Measurements from ENCODE around the gene SLA2. TPM values are rescaled to one million over a fixed set of nuclear protein-coding genes. Genes with fewer than 3 reads are reported as not detected.
"Not testable (repeated sequence)": the region's sequence is repeated elsewhere in the genome, so short reads cannot be mapped to it uniquely, and the experiment has no call there.

SLA2 gene
- total RNA-seq, 1 experiment from 2014 or later, result 0.13 TPM

- Histone ChIP-seq H3K36me3 (ENCODE audit: control insufficient read depth, insufficient read depth, low read length) (no peaks in the 10 kb centered on the region), H3K27ac (ENCODE audit: low read length) (no peak overlapping the region), H3K4me3 (ENCODE audit: low read depth in 2 of 2, low read length in 2 of 2) (no peak overlapping the region), H3K4me1 (ENCODE audit: control insufficient read depth, insufficient read depth, low read length) (no peaks in the 10 kb centered on the region), H3K27me3 (ENCODE audit: control insufficient read depth, insufficient read depth, low read length) (no peaks in the 10 kb centered on the region), H3K9me3 (ENCODE audit: control insufficient read depth, insufficient read depth, low read depth, low read length) (no peaks in the 10 kb centered on the region)
- ChIA-PET POLR2A (no interaction called here), CTCF (no interaction called here)
- TF ChIP-seq REST (IDR thresholded peaks at IDR 0.05; ENCODE audit: insufficient read depth in 1 of 2, low read depth in 2 of 2, low read length in 1 of 2) (no peak), TCF7L2 (IDR thresholded peaks at IDR 0.05; ENCODE audit: low read depth, low read length) (no peak), POLR2AphosphoS5 (IDR thresholded peaks at IDR 0.05; ENCODE audit: low read depth, low read length) (no peak), SIN3A (IDR thresholded peaks at IDR 0.05; ENCODE audit: borderline replicate concordance, insufficient read depth, low read depth, low read length) (no peak), CTCF (IDR thresholded peaks at IDR 0.05) (no peak)
- no TSS peak for BruUV-seq (replicated peaks)
- ATAC-seq (no peak), DNase-seq (ENCODE audit: low read depth, low spot score) (no peak)
- in situ Hi-C loops (cut with HindIII; ENCODE audit: low pct_unique_long_range_greater_than_20kb, low sequenced_read_pairs), result no loop called here
- intact Hi-C loops (cut with micrococcal nuclease; ENCODE audit: unreplicated experiment), result no loop called here
Measured at GRCh38 chr20:36677422-36677771, 31.4 kb upstream of the SLA2 start.

GRCh38 chr20:36676701-36677421 is 30.9 kb upstream of the SLA2 start:
- H3K4me3 ChIP-seq (ENCODE audit: low read depth in 2 of 2, low read length in 2 of 2), result no peak overlapping the region
- ATAC-seq, result peak; percentile 45
- POLR2A ChIA-PET, result no interaction called here
- TF ChIP-seq TCF7L2 (IDR thresholded peaks at IDR 0.05; ENCODE audit: low read depth, low read length), result no peak
- no peak for TF ChIP-seq REST (IDR thresholded peaks at IDR 0.05; ENCODE audit: insufficient read depth in 1 of 2, low read depth in 2 of 2, low read length in 1 of 2)
- no peak for TF ChIP-seq SIN3A (IDR thresholded peaks at IDR 0.05; ENCODE audit: borderline replicate concordance, insufficient read depth, low read depth, low read length)
- no peak for TF ChIP-seq POLR2AphosphoS5 (IDR thresholded peaks at IDR 0.05; ENCODE audit: low read depth, low read length)
- TF ChIP-seq CTCF (IDR thresholded peaks at IDR 0.05), result no peak
- no peak for DNase-seq (ENCODE audit: low read depth, low spot score)
- intact Hi-C loops (cut with micrococcal nuclease; ENCODE audit: unreplicated experiment) (no loop called here), in situ Hi-C loops (cut with HindIII; ENCODE audit: low pct_unique_long_range_greater_than_20kb, low sequenced_read_pairs) (no loop called here)
- H3K4me1 ChIP-seq (ENCODE audit: control insufficient read depth, insufficient read depth, low read length), result no peaks in the 10 kb centered on the region
- CTCF ChIA-PET, result interaction anchor here (0.7 kb wide), 1 partner anchor 274 kb away, joined by 3 read pairs; the partner anchor contains the start of gene SAMHD1
- BruUV-seq (replicated peaks), result no TSS peak
- no peaks in the 10 kb centered on the region for H3K27me3 ChIP-seq (ENCODE audit: control insufficient read depth, insufficient read depth, low read length)
- H3K36me3 ChIP-seq (ENCODE audit: control insufficient read depth, insufficient read depth, low read length), result no peaks in the 10 kb centered on the region
- H3K27ac ChIP-seq (ENCODE audit: low read length), result no peak overlapping the region
- no peaks in the 10 kb centered on the region for H3K9me3 ChIP-seq (ENCODE audit: control insufficient read depth, insufficient read depth, low read depth, low read length)

- POLR2A ChIA-PET; DNase-seq (ENCODE audit: low read depth, low spot score); H3K9me3 ChIP-seq (ENCODE audit: control insufficient read depth, insufficient read depth, low read depth, low read length); ATAC-seq; H3K4me1 ChIP-seq (ENCODE audit: control insufficient read depth, insufficient read depth, low read length); in situ Hi-C loops (cut with HindIII; ENCODE audit: low pct_unique_long_range_greater_than_20kb, low sequenced_read_pairs); H3K4me3 ChIP-seq (ENCODE audit: low read depth in 2 of 2, low read length in 2 of 2); intact Hi-C loops (cut with micrococcal nuclease; ENCODE audit: unreplicated experiment); H3K27ac ChIP-seq (ENCODE audit: low read length); H3K27me3 ChIP-seq (ENCODE audit: control insufficient read depth, insufficient read depth, low read length); H3K36me3 ChIP-seq (ENCODE audit: control insufficient read depth, insufficient read depth, low read length); BruUV-seq (replicated peaks): not testable (repeated sequence)
- CTCF ChIA-PET, result interaction anchor here (0.7 kb wide), 1 partner anchor 94 kb away, joined by 5 read pairs; no protein-coding TSS in a partner anchor
Measured at GRCh38 chr20:36675545-36675944, 29.5 kb upstream of the SLA2 start.
